IPS-15b (cell line): ENCODE data around the gene FRMD6.

Experiments
- H3K27me3 ChIP-seq: one replicate; pipeline ENCODE4 v1.6.1; 2013; ENCODE audit warnings: low read length; ENCODE audit not compliant: control insufficient read depth, insufficient read depth
- H3K36me3 ChIP-seq: one replicate; pipeline ENCODE4 v1.6.1; 2013; ENCODE audit warnings: low read length; ENCODE audit not compliant: control insufficient read depth, insufficient read depth
- H3K4me1 ChIP-seq: one replicate; pipeline ENCODE4 v1.6.1; 2013; ENCODE audit warnings: mild to moderate bottlenecking, low read length; ENCODE audit not compliant: control insufficient read depth, insufficient read depth
- H3K4me3 ChIP-seq: one replicate; pipeline ENCODE4 v1.5.1; 2013; ENCODE audit warnings: low read depth, low read length
- H3K9ac ChIP-seq: one replicate; pipeline ENCODE4 v1.6.1; 2013; ENCODE audit warnings: low read depth, mild to moderate bottlenecking, low read length
- H3K9me3 ChIP-seq: one replicate; pipeline ENCODE4 v1.6.1; 2013; ENCODE audit warnings: mild to moderate bottlenecking, low read length; ENCODE audit not compliant: control insufficient read depth, insufficient read depth

FRMD6 gene

DNA sequence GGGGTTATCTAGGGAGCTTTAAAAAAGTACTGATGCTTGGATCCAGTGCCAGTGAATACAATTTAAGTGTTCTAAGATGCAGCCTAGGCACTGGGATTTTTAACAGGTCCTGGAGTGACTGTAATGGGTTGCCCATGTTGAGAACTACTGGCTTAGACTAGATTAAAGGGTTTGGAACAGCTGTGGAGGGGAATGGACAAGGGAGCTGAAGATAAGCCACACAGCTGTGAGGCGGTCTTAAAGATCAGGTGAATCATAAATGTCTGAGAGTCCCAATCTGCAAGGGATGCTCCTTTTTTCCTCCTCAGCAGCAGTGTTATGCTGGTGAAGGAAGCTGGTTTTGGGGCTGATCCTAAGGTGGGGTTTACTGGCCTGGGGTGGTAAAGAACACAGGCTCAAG, 35.5 kb upstream of the FRMD6 start:
- no peaks in the 10 kb centered on the region for H3K27me3 ChIP-seq
- H3K4me3 ChIP-seq: no peak overlapping the region
- H3K36me3 ChIP-seq: no peaks in the 10 kb centered on the region
- H3K4me1 ChIP-seq: peaks cover 2% of the 10 kb centered on the region
- H3K9ac ChIP-seq: no peak overlapping the region
- no peaks in the 10 kb centered on the region for H3K9me3 ChIP-seq

DNA sequence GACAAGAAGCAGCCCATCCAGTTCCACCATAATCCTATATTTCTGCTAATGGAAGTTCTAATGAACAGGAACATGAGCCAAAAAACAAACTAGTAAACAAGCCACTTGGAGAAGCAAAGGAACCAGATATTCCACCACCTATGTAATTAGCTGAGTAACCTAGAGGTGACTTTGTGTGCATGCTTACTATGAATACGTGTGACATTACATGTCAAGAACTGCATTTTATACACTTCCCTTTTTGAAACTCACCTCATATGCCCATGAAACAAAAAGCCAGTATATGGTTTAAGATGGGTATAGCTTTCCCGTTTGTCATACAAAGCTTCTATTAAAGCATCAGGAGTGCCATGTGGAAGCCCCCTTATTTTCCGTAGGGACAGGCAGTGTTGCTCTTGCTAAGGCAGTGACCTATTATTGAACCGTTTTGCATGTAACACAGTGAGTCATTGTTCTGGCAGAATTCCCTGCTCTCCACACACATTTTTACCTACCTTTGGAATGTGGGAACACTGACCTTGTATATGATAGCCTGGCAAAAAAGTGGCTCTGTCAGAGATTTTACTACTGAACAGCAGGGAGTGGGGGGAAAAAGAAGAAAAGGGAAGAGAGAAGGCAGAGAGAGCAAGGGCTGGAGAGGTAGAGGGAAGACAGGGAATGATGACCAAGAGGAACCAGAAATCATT, 34.8 kb upstream of the FRMD6 start:
- no peaks in the 10 kb centered on the region for H3K9me3 ChIP-seq
- no peaks in the 10 kb centered on the region for H3K27me3 ChIP-seq
- no peaks in the 10 kb centered on the region for H3K4me1 ChIP-seq
- H3K36me3 ChIP-seq: no peaks in the 10 kb centered on the region
- H3K4me3 ChIP-seq: no peak overlapping the region
- H3K9ac ChIP-seq: no peak overlapping the region

DNA sequence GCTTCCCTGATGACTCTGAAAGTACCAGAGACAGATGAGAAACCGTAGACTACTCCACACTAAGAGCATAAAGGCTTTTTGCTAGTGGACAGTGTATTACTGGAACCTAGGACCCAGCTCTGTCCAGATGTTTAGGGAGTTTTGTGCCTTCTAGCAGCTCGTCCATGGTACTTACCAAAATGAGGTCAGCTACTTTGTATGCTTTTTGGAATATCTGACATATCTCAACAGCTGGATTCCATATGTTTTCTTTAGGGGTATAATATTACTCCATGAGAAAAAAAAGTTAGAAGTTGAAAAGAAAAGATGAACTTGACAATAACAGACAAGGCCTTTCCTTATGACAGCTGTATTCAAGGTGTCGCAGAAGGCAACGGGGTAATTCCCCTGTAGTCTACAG, 32.1 kb upstream of the FRMD6 start:
- Histone ChIP-seq H3K36me3 (no peaks in the 10 kb centered on the region), H3K27me3 (no peaks in the 10 kb centered on the region), H3K4me3 (no peak overlapping the region), H3K4me1 (no peaks in the 10 kb centered on the region), H3K9ac (no peak overlapping the region), H3K9me3 (no peaks in the 10 kb centered on the region)

DNA sequence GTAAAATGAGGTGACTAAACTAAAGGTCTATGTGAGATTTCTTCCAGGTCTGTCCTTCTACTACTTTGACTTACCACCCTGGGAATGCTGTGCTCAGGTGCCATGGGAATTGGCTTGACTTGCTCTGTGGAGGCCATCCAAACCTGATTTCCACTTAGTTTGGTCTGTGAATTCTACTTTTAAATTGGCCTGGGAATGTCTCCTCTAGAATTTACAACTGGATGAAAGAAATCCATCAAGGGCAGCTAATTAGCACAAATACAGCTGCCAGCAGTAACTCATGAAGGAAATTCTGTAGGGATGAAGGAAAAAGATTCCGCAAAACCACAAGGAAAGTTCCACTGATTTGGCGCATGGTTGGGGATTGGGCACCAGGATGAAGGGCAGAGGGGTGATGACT, 31.7 kb upstream of the FRMD6 start:
- H3K4me3 ChIP-seq: no peak overlapping the region
- H3K4me1 ChIP-seq: no peaks in the 10 kb centered on the region

DNA sequence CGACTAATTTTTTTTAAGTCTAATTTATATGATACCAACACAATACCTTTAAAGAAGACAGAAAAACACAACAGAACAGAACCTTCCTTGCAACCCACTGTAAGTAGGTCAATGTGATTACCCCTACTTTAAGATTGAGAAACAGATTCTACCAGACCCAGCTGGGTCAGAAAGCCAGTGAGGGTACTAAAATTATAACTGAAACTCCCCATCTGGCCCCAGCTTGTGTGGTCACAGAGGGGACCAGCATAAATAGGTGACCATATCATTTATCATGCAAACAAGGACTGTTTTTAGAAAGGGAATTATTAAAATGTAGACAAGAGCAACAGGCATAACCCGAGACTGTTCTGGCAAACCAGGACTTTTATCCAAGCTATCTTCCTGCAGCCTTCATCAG, 30.1 kb upstream of the FRMD6 start:
- Histone ChIP-seq H3K36me3 (no peaks in the 10 kb centered on the region), H3K27me3 (no peaks in the 10 kb centered on the region), H3K4me3 (no peak overlapping the region), H3K4me1 (no peaks in the 10 kb centered on the region), H3K9ac (no peak overlapping the region), H3K9me3 (no peaks in the 10 kb centered on the region)

More for the DNA sequence above, 31.7 kb upstream of the FRMD6 start:
- no peak overlapping the region for H3K9ac ChIP-seq
- no peaks in the 10 kb centered on the region for H3K36me3 ChIP-seq
- no peaks in the 10 kb centered on the region for H3K9me3 ChIP-seq
- H3K27me3 ChIP-seq: no peaks in the 10 kb centered on the region

DNA sequence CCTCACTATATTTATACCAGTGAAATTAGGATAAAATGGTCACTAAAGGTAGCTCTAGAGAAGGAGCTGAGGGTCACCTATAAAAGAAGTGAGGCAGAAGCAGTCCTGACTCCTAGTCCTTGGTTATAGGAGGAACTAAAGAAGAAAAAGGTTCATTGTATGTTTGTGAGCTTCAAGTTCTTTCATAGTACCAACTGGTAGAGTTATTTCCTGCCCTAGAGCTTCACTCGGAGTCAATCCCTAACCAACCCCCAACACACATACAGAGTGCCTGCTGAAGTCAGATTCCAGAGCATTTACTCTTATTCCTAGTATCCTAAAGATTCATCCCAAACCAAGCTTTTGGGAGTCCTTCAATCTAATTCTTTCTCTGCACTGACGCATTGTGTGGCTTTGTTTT, 29.3 kb upstream of the FRMD6 start:
- Histone ChIP-seq H3K9me3 (no peaks in the 10 kb centered on the region), H3K4me1 (no peaks in the 10 kb centered on the region), H3K9ac (no peak overlapping the region), H3K27me3 (no peaks in the 10 kb centered on the region), H3K4me3 (no peak overlapping the region), H3K36me3 (no peaks in the 10 kb centered on the region)

DNA sequence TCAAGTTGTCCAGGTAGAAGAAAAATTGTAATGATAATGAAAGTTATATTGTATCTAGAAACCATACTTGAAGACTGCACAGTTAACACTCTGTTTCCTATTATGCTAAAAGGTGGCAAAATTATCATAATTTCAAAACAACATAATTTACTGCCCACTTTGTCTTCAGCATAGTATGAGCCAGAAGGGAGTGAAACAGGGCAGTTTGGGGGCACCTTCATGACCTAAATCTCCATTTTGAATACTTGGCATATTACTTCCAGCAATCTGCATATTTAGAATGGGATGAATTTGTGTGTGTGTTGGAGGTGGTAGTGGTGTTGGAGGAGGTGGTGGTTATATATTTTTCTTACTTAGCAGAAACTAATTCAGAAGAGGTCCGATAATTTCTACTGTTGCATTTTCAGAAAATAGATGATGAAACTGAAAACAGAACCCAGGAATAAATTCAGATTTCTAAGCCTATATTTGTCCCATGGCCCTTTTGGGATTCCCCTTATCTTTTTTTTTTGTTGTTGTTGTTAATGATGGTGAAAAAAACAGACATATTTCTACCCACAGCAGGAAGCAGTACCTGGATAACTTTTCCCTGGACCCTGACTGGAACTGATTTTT, 26.6 kb upstream of the FRMD6 start:
- Histone ChIP-seq H3K27me3 (no peaks in the 10 kb centered on the region), H3K36me3 (no peaks in the 10 kb centered on the region), H3K4me3 (no peak overlapping the region), H3K9me3 (no peaks in the 10 kb centered on the region), H3K9ac (no peak overlapping the region), H3K4me1 (no peaks in the 10 kb centered on the region)

DNA sequence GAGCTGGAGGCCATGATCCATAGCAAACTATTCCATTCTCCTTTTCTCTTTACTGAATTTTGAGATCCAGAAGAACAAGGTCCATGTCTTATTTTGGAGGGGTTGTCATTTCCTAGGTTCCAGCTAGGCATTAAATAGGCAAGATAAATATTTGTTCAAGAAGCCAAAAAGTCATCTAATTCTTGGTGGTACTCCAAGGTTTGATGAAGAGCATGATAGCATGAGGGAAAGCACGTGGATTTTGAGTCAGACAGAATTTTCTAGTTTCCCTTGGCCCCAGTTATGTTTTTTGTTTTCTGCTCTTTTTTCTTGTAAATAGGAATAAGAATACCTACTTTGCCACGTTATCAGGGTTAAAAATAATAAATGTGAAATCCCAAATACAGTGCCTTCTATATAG, 25.5 kb upstream of the FRMD6 start:
- H3K9me3 ChIP-seq: no peaks in the 10 kb centered on the region
- H3K4me1 ChIP-seq: no peaks in the 10 kb centered on the region
- H3K27me3 ChIP-seq: no peaks in the 10 kb centered on the region
- no peaks in the 10 kb centered on the region for H3K36me3 ChIP-seq
- H3K4me3 ChIP-seq: no peak overlapping the region
- no peak overlapping the region for H3K9ac ChIP-seq

DNA sequence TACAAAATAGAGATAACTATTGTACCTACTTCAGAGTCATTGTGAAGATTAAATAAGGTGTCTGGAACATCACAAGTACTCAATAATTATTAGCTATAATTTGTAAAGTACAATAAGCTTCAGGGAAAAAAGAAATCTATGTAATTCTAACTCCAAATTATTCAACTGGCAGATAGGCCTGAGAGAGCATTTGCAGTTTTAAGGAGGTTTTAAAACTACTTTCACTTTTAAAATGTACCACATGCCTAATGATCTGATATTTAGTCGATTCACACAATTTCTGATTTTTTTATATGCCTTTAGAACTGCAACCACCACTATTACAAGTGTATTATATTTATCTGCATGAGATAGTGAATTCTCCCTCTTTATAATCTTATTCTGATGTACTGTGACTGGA, 24.9 kb upstream of the FRMD6 start:
- no peaks in the 10 kb centered on the region for H3K9me3 ChIP-seq
- no peak overlapping the region for H3K9ac ChIP-seq
- no peaks in the 10 kb centered on the region for H3K27me3 ChIP-seq
- H3K4me1 ChIP-seq: no peaks in the 10 kb centered on the region
- H3K4me3 ChIP-seq: no peak overlapping the region
- H3K36me3 ChIP-seq: no peaks in the 10 kb centered on the region

DNA sequence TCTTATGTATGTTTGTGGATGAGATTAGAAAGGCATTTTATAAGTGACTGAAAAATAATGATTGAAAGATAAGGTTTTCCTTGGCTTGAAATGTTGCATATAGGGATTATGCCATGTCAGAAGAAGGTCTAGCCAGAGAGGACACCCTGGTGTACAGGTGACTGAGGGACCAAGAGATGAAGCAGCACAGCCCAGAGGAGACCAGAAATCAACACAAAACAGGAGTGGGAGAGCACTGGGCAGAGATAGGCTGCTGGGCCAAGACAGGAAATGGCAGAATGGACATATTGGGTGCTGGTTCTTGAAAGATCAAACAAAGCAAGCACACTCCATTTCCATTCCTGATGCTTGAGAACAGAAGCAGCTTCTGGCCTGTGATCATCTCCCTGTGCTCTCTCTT, 24.4 kb upstream of the FRMD6 start:
- no peak overlapping the region for H3K9ac ChIP-seq
- H3K27me3 ChIP-seq: no peaks in the 10 kb centered on the region
- H3K4me1 ChIP-seq: no peaks in the 10 kb centered on the region
- no peak overlapping the region for H3K4me3 ChIP-seq
- no peaks in the 10 kb centered on the region for H3K36me3 ChIP-seq
- H3K9me3 ChIP-seq: no peaks in the 10 kb centered on the region

DNA sequence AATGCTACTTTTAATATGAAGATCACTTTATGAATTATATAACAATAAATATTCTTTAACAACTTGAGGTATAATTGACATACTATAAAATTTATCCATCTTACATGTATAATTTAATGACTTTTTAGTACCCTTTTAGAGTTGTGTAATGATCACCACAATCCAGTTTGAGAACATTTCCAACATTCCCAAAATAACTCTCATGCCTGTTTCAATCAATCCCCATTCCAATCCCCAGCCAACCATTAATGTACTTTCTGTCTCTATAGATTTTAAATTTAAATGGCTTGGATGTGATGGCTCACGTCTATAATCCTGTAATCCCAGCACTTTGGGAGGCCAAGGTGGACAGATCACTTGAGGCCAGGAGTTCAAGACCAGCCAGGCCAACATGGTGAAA, 23.5 kb upstream of the FRMD6 start:
- H3K9me3 ChIP-seq: no peaks in the 10 kb centered on the region
- no peaks in the 10 kb centered on the region for H3K4me1 ChIP-seq
- H3K9ac ChIP-seq: no peak overlapping the region
- H3K36me3 ChIP-seq: no peaks in the 10 kb centered on the region
- no peaks in the 10 kb centered on the region for H3K27me3 ChIP-seq
- no peak overlapping the region for H3K4me3 ChIP-seq

DNA sequence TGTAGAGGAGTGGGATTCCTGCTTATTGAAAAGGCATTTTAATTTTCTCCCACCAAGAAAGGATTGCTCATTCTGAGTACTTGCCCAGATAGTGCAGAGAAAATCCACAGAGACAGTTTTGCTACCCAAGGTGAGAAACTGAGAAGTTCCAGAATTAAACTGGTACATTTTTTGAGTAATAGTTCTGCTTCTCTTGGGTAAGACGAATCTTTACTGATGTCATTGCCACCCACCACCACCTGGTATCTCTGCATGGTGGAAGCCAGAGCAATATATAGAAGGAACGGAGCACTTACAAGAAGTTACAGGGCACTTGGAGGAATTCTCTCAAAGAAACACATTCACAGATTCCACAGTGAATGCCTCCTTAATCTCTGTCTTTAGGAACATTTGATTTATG, 20.7 kb upstream of the FRMD6 start:
- H3K4me3 ChIP-seq: no peak overlapping the region
- no peak overlapping the region for H3K9ac ChIP-seq
- no peaks in the 10 kb centered on the region for H3K4me1 ChIP-seq
- no peaks in the 10 kb centered on the region for H3K27me3 ChIP-seq
- H3K36me3 ChIP-seq: no peaks in the 10 kb centered on the region
- H3K9me3 ChIP-seq: no peaks in the 10 kb centered on the region
